ENCODE results near the gene EXOC6B.
A peak's percentile ranks its signal among the peaks of the same experiment; 100 is the strongest.

EXOC6B gene

GRCh38 chr2:72155151-72155550 is 670.7 kb downstream of the EXOC6B start:
- H3K36me3 ChIP-seq (ENCODE audit: insufficient read depth, low read length), result no peaks in the 10 kb centered on the region
- H3K27ac ChIP-seq, result no peak overlapping the region
- DNase-seq (ENCODE audit: low read depth, low spot score), result no peak
- no peaks in the 10 kb centered on the region for H3K9me3 ChIP-seq (ENCODE audit: low read depth, low read length)
- no peak overlapping the region for H3K9ac ChIP-seq (ENCODE audit: insufficient read length)
- no peak overlapping the region for H3K4me3 ChIP-seq
- TF ChIP-seq FOXP2 (optimal IDR thresholded peaks at IDR 0.05; ENCODE audit: control extremely low read depth, extremely low read length, insufficient read depth) (no peak), POLR2AphosphoS5 (IDR thresholded peaks at IDR 0.05; ENCODE audit: borderline replicate concordance, low read depth, low read length) (no peak), EZH2 (IDR thresholded peaks at IDR 0.05) (no peak)

- Histone ChIP-seq H3K27ac (no peak overlapping the region), H3K9ac (ENCODE audit: insufficient read length) (no peak overlapping the region), H3K4me3 (no peak overlapping the region), H3K9me3 (ENCODE audit: low read depth, low read length) (no peaks in the 10 kb centered on the region), H3K36me3 (ENCODE audit: insufficient read depth, low read length) (no peaks in the 10 kb centered on the region)
- TF ChIP-seq POLR2AphosphoS5 (IDR thresholded peaks at IDR 0.05; ENCODE audit: borderline replicate concordance, low read depth, low read length), result no peak
- no peak for TF ChIP-seq EZH2 (IDR thresholded peaks at IDR 0.05)
- TF ChIP-seq FOXP2 (optimal IDR thresholded peaks at IDR 0.05; ENCODE audit: control extremely low read depth, extremely low read length, insufficient read depth), result no peak
- DNase-seq (ENCODE audit: low read depth, low spot score), result no peak
Measured at GRCh38 chr2:72154386-72154975, 671.4 kb downstream of the EXOC6B start.

- TF ChIP-seq FOXP2 (optimal IDR thresholded peaks at IDR 0.05; ENCODE audit: control extremely low read depth, extremely low read length, insufficient read depth) (no peak), EZH2 (IDR thresholded peaks at IDR 0.05) (no peak)
- no peak overlapping the region for H3K27ac ChIP-seq
- no peak overlapping the region for H3K4me3 ChIP-seq
- H3K9me3 ChIP-seq (ENCODE audit: low read depth, low read length), result no peaks in the 10 kb centered on the region
- no peak for DNase-seq (ENCODE audit: low read depth, low spot score)
- no peaks in the 10 kb centered on the region for H3K36me3 ChIP-seq (ENCODE audit: insufficient read depth, low read length)
- H3K9ac ChIP-seq (ENCODE audit: insufficient read length), result no peak overlapping the region
Measured at GRCh38 chr2:72153924-72154323, 671.9 kb downstream of the EXOC6B start.

GRCh38 chr2:72153026-72153791 is 672.6 kb downstream of the EXOC6B start:
- Histone ChIP-seq H3K9ac (ENCODE audit: insufficient read length) (peak overlapping the region; percentile 37), H3K9me3 (ENCODE audit: low read depth, low read length) (no peaks in the 10 kb centered on the region), H3K27ac (no peak overlapping the region), H3K4me3 (no peak overlapping the region), H3K36me3 (ENCODE audit: insufficient read depth, low read length) (no peaks in the 10 kb centered on the region)
- TF ChIP-seq POLR2AphosphoS5 (IDR thresholded peaks at IDR 0.05; ENCODE audit: borderline replicate concordance, low read depth, low read length) (no peak), FOXP2 (optimal IDR thresholded peaks at IDR 0.05; ENCODE audit: control extremely low read depth, extremely low read length, insufficient read depth) (no peak), EZH2 (IDR thresholded peaks at IDR 0.05) (no peak)
- no peak for DNase-seq (ENCODE audit: low read depth, low spot score)

- Histone ChIP-seq H3K36me3 (ENCODE audit: insufficient read depth, low read length) (no peaks in the 10 kb centered on the region), H3K4me3 (no peak overlapping the region), H3K9ac (ENCODE audit: insufficient read length) (no peak overlapping the region), H3K27ac (no peak overlapping the region), H3K9me3 (ENCODE audit: low read depth, low read length) (no peaks in the 10 kb centered on the region)
- no peak for TF ChIP-seq POLR2AphosphoS5 (IDR thresholded peaks at IDR 0.05; ENCODE audit: borderline replicate concordance, low read depth, low read length)
- no peak for DNase-seq (ENCODE audit: low read depth, low spot score)
Measured at GRCh38 chr2:72150861-72151356, 674.9 kb downstream of the EXOC6B start.

- peak; percentile 40 for DNase-seq (ENCODE audit: low read depth, low spot score)
- no peak overlapping the region for H3K9ac ChIP-seq (ENCODE audit: insufficient read length)
- no peak for TF ChIP-seq FOXP2 (optimal IDR thresholded peaks at IDR 0.05; ENCODE audit: control extremely low read depth, extremely low read length, insufficient read depth)
- H3K36me3 ChIP-seq (ENCODE audit: insufficient read depth, low read length), result no peaks in the 10 kb centered on the region
- H3K4me3 ChIP-seq, result peak overlapping the region; percentile 81
- no peak overlapping the region for H3K27ac ChIP-seq
- no peaks in the 10 kb centered on the region for H3K9me3 ChIP-seq (ENCODE audit: low read depth, low read length)
Measured at GRCh38 chr2:72150157-72150860, 675.5 kb downstream of the EXOC6B start.

GRCh38 chr2:72149556-72150156 is 676.2 kb downstream of the EXOC6B start:
- no peak for TF ChIP-seq FOXP2 (optimal IDR thresholded peaks at IDR 0.05; ENCODE audit: control extremely low read depth, extremely low read length, insufficient read depth)
- no peak for TF ChIP-seq POLR2AphosphoS5 (IDR thresholded peaks at IDR 0.05; ENCODE audit: borderline replicate concordance, low read depth, low read length)
- Histone ChIP-seq H3K9ac (ENCODE audit: insufficient read length) (no peak overlapping the region), H3K36me3 (ENCODE audit: insufficient read depth, low read length) (no peaks in the 10 kb centered on the region), H3K9me3 (ENCODE audit: low read depth, low read length) (no peaks in the 10 kb centered on the region), H3K4me3 (peak overlapping the region; percentile 81), H3K27ac (no peak overlapping the region)
- no peak for DNase-seq (ENCODE audit: low read depth, low spot score)

- Histone ChIP-seq H3K9me3 (ENCODE audit: low read depth, low read length) (no peaks in the 10 kb centered on the region), H3K4me3 (peak overlapping the region; percentile 81), H3K27ac (peak overlapping the region; percentile 42; the same call in 1 of the 2 replicates), H3K9ac (ENCODE audit: insufficient read length) (no peak overlapping the region), H3K36me3 (ENCODE audit: insufficient read depth, low read length) (no peaks in the 10 kb centered on the region)
- DNase-seq (ENCODE audit: low read depth, low spot score), result no peak
- TF ChIP-seq POLR2AphosphoS5 (IDR thresholded peaks at IDR 0.05; ENCODE audit: borderline replicate concordance, low read depth, low read length) (peak; percentile 57), EZH2 (IDR thresholded peaks at IDR 0.05) (no peak), FOXP2 (optimal IDR thresholded peaks at IDR 0.05; ENCODE audit: control extremely low read depth, extremely low read length, insufficient read depth) (no peak)
Measured at GRCh38 chr2:72148837-72149555, 676.8 kb downstream of the EXOC6B start.

Measured in SK-N-MC (cell line).